GM12892 (cell line): Measurements from ENCODE around the gene MAB21L3. TPM values are rescaled to one million over a fixed set of nuclear protein-coding genes. Genes with fewer than 3 reads are reported as not detected.

Experiments
- DNase-seq: peaks from one replicate; pipeline ENCODE4 v3.0.0; 2011; ENCODE audit not compliant: insufficient read length
- FAIRE-seq: peaks from 2 replicates; lab custom pipeline; 2011; peaks lifted over from hg19 to GRCh38; lab: Jason Lieb, UNC
- POLR2A ChIP-seq: IDR thresholded peaks from 2 replicates; pipeline ENCODE4 v1.6.1; 2011; ENCODE audit warnings: low read depth, low read length, control low read depth
- POLR2AphosphoS5 ChIP-seq: IDR thresholded peaks from 2 replicates; pipeline ENCODE4 v1.6.1; 2011; ENCODE audit warnings: low read depth, low read length, control low read depth
- TAF1 ChIP-seq: IDR thresholded peaks from 2 replicates; pipeline ENCODE4 v1.6.1; 2011; ENCODE audit warnings: low read depth, mild to moderate bottlenecking, control low read depth, low read length, borderline replicate concordance
- polyA plus RNA-seq: library from polyadenylated mRNA; unstranded; fragments of >200 nt; gene quantifications from one replicate; pipeline ENCODE4 v1.2.1, GENCODE V29; 2012; ENCODE audit warnings: missing spikeins, inconsistent platforms; ENCODE audit not compliant: missing spikeins

Gene MAB21L3
- 0.25 TPM for polyA plus RNA-seq

GRCh38 chr1:116110567-116111523 is at the start of gene MAB21L3:
Gene MAB21L3 (plus strand): TSS chr1:116111399. CDS start chr1:116112616, 1,217 bp downstream.
- FAIRE-seq (no peak), DNase-seq (no peak)
- TF ChIP-seq TAF1 = no peak
- TF ChIP-seq POLR2A = no peak
- no peak for TF ChIP-seq POLR2AphosphoS5

DNA sequence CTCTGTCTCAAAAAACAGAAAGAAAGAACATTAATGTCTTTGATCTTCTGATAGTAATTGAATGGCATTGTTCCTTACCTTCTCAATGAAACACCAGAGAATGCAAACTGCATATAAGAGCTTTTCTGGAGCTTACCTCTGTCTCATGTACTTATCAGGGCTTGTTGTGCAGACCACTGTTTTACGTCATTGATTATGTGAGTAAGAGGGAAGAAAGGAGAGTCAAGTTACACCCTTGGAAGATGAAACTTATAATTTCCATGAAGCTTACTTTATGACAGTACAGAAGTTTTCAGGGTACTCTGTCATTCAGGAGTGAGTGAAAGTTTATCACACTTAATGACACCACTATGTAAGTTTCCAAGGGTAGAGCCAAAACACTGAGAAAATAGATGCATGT is 49.0 kb upstream of the MAB21L3 start:
- TF ChIP-seq POLR2AphosphoS5 (no peak), POLR2A (no peak)
- DNase-seq (no peak), FAIRE-seq (no peak)

DNA sequence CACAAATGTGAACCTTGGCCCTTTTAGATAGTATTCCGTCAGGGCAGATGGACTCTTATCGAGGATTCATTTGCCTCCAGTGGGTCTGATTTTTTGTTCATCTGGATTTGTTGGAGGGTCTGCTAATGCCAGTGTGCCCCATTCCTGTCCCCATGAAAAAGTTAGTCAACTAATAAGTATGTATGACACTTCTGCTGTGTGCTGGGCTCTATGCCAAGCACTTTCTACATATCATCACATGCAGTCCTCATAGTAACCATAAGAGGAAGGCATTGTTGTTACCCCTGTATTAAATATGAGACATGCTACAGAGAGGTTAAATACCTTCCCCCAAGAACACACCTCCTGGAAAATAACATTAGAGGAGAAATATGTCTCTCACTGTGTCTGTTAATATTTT is 46.6 kb upstream of the MAB21L3 start:
- FAIRE-seq (no peak), DNase-seq (no peak)
- TF ChIP-seq TAF1 (no peak), POLR2A (no peak), POLR2AphosphoS5 (no peak)

DNA sequence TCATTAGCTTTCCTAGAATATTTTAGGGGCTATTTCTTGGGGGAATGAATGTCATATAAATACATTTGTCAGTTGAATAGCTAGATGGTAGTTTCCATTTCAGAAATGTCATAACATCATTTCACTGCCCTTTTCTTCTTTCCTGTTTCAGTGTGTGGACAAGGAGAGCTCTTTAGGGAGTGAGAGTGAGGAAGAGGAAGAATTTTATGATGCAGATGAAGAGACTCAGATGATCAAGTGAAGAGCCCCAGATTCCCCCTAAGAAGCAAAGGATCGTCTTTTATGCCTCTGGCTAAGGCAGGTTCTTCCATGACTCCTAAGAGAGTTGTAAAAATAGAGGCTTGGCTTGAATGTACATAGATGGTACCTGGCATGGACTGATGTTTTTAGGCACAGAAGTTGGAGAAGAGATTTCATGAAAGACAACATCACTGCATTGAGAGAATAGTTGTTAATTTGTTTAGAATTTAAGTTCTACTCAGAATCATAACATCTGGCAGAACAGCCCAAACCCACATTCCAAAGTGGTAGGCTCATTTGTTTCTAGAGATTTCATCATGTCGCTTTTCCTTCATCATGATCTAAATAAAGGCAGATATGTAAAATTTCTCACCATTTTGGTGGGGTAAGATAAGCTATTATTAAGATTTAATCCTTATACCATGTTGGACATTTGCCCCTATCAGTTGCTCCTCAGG is 44.2 kb upstream of the MAB21L3 start:
- TF ChIP-seq POLR2AphosphoS5 (no peak), TAF1 (no peak), POLR2A (no peak)
- no peak for DNase-seq
- FAIRE-seq = no peak

- no peak for DNase-seq
- FAIRE-seq = no peak
- TF ChIP-seq POLR2AphosphoS5 = no peak
- TF ChIP-seq POLR2A = no peak
- TF ChIP-seq TAF1 = no peak
Observed at GRCh38 chr1:116067566-116067890, 43.7 kb upstream of the MAB21L3 start.

- TF ChIP-seq TAF1 (no peak), POLR2AphosphoS5 (no peak), POLR2A (no peak)
- DNase-seq = no peak
- no peak for FAIRE-seq
Observed at GRCh38 chr1:116075575-116075974, 35.6 kb upstream of the MAB21L3 start.

DNA sequence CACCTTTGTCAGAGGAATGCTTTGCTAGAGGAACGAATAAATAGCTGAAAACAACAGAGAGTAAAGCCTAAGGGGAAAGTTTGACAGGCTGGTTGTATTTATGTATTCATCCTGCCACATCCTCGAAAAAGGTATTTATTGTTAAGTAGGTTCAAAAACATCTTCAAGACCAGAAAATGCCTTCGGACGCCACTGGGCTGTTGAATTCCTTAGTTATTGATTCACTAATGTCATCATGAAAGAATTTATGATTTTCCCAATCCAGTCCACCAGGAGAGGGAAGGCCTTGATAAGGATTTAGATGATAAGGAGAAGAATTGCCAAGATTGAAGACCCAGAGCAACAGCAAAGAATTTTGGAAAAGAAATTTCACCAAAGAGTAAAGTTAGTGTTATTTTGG is 35.2 kb upstream of the MAB21L3 start:
- no peak for DNase-seq
- FAIRE-seq = no peak
- TF ChIP-seq POLR2A (no peak), TAF1 (no peak), POLR2AphosphoS5 (no peak)

DNA sequence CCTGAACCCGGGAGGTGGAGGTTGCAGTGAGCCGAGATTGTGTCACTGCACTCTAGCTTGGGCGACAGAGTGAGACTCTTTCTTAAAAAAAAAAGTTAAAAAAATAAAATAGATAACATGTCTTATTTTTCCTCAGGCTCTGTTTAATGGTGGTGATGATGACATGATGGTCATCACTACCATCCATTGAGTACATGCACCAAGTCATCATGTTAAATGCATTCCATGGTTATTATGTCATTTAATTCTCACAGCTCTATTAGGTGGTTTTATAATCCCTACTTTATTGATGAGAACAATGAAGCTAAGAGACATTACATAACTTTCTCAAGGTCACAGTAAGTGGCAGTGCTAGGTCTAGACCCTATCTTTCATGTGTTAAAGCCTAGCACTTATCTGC is 34.4 kb upstream of the MAB21L3 start:
- TF ChIP-seq POLR2AphosphoS5 (no peak), POLR2A (no peak), TAF1 (no peak)
- FAIRE-seq = no peak
- DNase-seq = no peak

DNA sequence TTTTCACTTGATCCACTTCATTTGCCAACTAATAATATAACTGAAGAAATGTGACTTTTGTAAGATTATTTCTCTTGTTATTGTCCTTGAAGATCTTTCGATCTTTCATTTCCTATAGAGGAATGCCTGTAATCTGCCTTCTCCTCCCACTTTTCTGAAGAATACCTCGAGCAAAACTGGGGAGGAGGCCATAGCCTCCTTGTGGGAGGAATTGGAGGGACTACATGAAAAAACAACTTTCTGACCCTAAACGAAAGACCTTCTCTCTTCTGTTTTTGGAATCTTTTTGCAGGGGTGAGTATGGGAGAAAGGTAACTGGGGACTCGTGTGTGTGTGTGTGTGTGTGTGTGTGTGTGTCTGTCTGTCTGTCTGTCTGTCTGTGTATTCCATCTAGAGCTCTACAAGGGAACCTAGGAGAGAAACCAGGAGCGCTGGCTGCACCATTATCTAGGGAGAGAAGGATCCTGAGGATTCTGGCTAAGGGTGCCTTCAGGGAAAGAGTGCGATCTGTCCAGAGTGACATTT is 32.4 kb upstream of the MAB21L3 start:
- FAIRE-seq = no peak
- DNase-seq = no peak
- TF ChIP-seq POLR2AphosphoS5 (no peak), POLR2A (no peak), TAF1 (no peak)

GRCh38 chr1:116087628-116088027 is 23.6 kb upstream of the MAB21L3 start:
- FAIRE-seq = no peak
- TF ChIP-seq POLR2A (no peak), TAF1 (no peak), POLR2AphosphoS5 (no peak)

GRCh38 chr1:116089870-116090269 is 21.3 kb upstream of the MAB21L3 start:
- no peak for FAIRE-seq
- DNase-seq = no peak
- TF ChIP-seq POLR2AphosphoS5 (no peak), TAF1 (no peak), POLR2A (no peak)

More at GRCh38 chr1:116087628-116088027, 23.6 kb upstream of the MAB21L3 start:
- no peak for DNase-seq

DNA sequence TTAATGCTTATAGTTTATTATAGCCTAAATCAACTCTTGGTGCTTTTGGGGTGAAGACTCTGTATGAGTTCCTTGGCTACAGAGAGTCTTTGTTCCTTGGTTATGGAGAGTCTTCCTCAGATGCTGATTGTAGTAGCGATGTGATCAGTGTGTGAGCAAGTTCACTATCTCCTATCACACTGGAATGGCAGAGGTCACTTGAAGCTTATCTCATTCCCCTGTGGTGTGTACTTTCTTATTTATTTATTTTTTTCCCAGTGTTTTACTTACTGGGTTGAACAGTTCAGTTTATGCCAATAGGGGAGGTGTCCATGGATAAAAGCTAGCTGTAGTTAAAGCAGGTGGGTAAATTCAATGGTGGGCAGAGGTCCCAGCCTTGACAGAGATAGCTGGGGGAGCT is 20.1 kb upstream of the MAB21L3 start:
- no peak for FAIRE-seq
- TF ChIP-seq POLR2A = no peak

More for the DNA sequence above, 20.1 kb upstream of the MAB21L3 start:
- DNase-seq = no peak
